GM18505 (cell line): ENCODE measurements around the gene DHX40.
"Not testable (repeated sequence)": the region's sequence is repeated elsewhere in the genome, so short reads cannot be mapped to it uniquely, and the experiment has no call there.

Source experiments
- ATAC-seq: cut with Tn5 transposase; IDR thresholded peaks from one replicate; pipeline ENCODE4 v1.9.1; 2021; ENCODE audit not compliant: unreplicated experiment
- POLR2A ChIP-seq: IDR thresholded peaks from 4 replicates; pipeline ENCODE4 v1.6.1; 2011; ENCODE audit warnings: borderline replicate concordance; ENCODE audit not compliant: insufficient read depth, insufficient read length; ENCODE audit errors: extremely low read depth

Gene DHX40

GRCh38 chr17:59545942-59546341 lies 19.5 kb upstream of the DHX40 start:
- no peak for TF ChIP-seq POLR2A
- no peak for ATAC-seq

DNA sequence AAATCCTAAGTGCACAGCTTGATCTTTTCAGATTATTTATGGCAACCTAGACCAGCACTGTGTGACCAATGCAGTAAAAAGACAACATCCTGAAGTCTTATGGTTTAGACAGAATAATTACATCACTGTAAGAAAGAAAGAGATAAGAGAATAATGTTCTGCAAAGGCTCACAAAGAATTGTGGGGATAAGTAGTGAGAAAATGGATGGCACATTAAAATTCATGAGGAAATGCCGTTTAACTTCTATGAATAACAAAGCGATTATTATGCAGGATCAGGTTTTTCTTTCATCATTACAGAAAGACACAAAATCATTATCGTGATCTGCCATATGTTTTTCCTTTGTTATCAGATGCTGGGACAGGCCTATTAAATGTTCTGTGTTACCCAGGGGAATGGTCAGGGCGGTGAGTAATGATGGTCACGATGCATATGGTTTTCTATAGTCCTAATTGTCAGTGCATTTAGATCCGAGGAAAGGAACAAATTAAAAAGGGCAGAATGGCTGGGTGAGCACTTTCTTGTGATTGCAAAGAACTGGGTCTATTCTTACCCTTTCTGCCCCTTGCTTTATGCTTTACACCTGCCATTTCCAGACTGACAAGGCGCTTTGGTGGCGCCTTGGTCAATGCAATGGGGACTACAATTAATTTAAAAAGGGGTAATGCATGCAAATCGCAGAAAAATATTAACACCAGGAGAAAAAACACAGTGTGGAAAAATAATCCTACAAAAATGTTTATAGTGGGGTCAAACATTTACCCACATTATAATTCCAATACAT lies 18.1 kb upstream of the DHX40 start:
- no peak for ATAC-seq
- TF ChIP-seq POLR2A: no peak

- ATAC-seq: not testable (repeated sequence)
Observed at GRCh38 chr17:59548985-59549384, 16.4 kb upstream of the DHX40 start.

DNA sequence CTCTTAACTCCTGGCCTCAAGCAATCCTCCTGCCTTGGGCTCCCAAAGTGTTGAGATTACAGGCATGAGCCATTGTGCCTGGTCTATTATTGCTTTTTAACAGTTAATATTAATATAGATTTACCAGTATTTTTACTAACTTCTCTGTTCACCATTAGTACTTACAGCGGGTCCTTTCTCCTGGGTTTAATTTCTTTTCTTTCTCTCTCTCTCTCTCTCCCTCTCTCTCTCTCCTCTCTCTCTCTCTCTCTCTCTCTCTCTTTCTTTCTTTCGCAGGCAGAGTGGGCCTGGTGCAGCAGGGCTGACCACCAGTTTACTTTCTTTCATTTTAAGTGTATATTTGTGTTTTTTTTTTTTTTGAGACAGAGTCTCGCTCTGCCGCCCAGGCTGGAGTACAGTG lies 14.7 kb upstream of the DHX40 start:
- TF ChIP-seq POLR2A: no peak
- no peak for ATAC-seq

- no peak for ATAC-seq
- no peak for TF ChIP-seq POLR2A
Observed at GRCh38 chr17:59558039-59558438, 7.4 kb upstream of the DHX40 start.

DNA sequence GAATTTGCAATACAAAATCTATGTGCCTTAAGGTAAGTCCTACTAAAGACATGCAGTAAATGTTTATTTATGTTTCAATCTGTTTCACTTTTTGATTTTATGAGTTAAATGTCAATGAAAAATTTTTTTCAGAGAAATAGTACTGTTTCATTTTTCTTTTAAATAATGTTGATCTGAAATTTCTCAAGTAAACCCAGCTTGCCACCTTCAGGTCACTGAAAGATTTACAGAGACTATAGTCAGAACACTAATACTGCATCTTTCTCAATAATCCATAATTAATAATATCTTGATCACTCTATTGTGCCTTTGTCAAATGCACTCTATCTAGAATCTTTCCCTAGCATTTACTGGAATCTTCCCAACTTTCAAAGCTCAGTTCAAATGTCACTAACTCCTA lies 6.5 kb upstream of the DHX40 start:
- no peak for ATAC-seq

DNA sequence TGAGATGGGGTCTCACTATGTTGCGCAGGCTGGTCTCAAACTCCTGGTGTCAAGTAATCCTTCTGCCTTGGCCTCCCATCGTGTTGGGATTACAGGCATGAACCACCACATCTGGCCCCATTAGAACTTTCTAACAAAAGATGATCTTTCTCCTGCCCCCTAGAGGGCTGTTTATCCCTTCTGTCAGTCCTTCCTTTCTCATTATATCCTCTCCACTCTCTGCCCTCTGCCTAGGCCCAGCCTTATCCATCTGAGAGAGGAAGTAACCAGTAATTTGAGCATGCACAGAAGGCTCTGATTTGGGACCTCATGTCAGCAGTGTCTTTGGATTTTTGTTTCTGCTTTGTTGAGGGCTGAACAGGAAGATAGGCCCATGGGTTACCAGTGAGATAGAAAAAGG lies 4.4 kb upstream of the DHX40 start:
- no peak for TF ChIP-seq POLR2A
- no peak for ATAC-seq

More for the DNA sequence above, 6.5 kb upstream of the DHX40 start:
- TF ChIP-seq POLR2A: no peak

DNA sequence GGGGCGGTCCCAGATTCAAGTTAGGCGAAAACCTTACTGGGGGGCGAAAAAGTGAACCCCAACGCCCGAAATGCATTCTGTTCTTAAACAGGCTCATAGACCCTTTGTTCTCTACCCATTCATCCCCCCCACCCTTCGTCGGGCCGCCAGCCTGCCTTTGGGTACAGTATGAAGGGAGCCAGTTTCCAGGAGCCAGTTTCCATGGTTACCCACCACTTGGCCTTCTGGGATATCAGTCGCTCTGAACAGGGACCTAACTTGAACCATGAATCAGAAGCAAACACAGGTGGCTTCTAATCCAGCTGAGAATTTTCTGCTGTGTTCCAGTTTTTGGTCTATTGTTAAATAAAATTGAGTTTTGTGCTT lies 532 bp downstream of the DHX40 start:
- no peak for TF ChIP-seq POLR2A
- peak; percentile 21 for ATAC-seq

DNA sequence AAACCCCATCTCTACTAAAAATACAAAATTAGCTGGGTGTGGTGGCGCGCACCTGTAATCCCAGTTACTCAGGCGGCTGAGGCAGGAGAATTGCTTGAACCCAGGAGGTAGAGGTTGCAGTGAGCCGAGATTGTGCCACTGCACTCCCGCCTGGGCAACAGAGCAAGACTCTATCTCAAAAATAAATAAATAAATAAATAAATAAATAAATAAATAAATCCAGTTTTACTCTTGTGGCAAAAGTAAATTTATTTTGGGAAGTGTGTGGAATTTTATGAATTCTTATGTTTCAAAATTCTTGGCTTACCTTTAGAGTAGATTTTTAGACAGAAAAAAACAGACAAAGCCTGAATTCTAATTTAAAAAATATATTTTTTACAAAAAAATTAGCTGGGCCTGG lies 3.7 kb downstream of the DHX40 start:
- not testable (repeated sequence) for ATAC-seq

DNA sequence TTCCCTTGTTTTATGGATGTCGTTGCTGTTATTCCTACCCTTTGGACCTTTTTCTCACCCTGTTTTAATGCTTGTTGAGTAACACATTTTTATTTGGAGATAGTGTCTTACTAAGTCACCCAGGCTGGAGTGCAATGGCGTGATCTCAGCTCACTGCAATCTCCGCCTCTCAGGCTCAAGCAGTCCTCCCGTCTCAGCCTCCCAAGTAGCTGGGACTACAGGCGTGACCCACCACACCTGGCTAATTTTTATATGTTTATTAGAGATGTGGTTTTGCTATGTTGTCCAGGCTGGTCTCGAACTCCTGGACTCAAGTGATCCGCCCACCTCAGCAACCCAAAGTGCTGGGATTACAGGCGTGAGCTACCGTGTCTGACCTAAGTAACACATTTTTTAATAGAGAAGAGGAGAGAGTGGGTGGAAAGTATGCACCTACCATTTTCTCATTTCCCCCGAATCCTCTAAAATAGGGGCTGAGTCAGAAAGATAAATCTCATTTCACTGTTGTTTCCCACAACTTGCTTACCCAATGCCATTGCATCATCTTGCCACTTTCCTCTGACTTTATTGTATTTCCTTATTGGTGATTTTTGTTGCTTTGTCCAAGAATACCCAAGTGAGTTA lies 7.0 kb downstream of the DHX40 start:
- TF ChIP-seq POLR2A: no peak
- no peak for ATAC-seq

GRCh38 chr17:59584168-59584567 lies 18.8 kb downstream of the DHX40 start:
- not testable (repeated sequence) for ATAC-seq

- ATAC-seq: no peak
Observed at GRCh38 chr17:59600169-59600568, 34.8 kb downstream of the DHX40 start.

GRCh38 chr17:59601130-59601529 lies 35.7 kb downstream of the DHX40 start:
- no peak for TF ChIP-seq POLR2A
- no peak for ATAC-seq

More at GRCh38 chr17:59600169-59600568, 34.8 kb downstream of the DHX40 start:
- TF ChIP-seq POLR2A: no peak

- TF ChIP-seq POLR2A: no peak
- no peak for ATAC-seq
Observed at GRCh38 chr17:59607061-59607460, 41.7 kb downstream of the DHX40 start.
